GM18861 (cell line): ENCODE measurements around the gene TENM3.

Source experiments
- ATAC-seq: cut with Tn5 transposase; IDR thresholded peaks from one replicate; pipeline ENCODE4 v1.9.1; 2021; ENCODE audit not compliant: unreplicated experiment

TENM3 gene

GRCh38 chr4:182496408-182496807, 253.2 kb downstream of the TENM3 start:
- ATAC-seq: no peak

GRCh38 chr4:182502064-182502463, 258.9 kb downstream of the TENM3 start:
- ATAC-seq: no peak

GRCh38 chr4:182504463-182504862, 261.3 kb downstream of the TENM3 start:
- ATAC-seq: no peak

- ATAC-seq: no peak
Measured at GRCh38 chr4:182507805-182508204, 264.6 kb downstream of the TENM3 start.

- ATAC-seq: no peak
Measured at GRCh38 chr4:182510836-182511235, 267.6 kb downstream of the TENM3 start.

GRCh38 chr4:182513587-182514291, 270.5 kb downstream of the TENM3 start:
- peak; percentile 73 for ATAC-seq

- ATAC-seq: no peak
Measured at GRCh38 chr4:182518421-182518820, 275.2 kb downstream of the TENM3 start.

- no peak for ATAC-seq
Measured at GRCh38 chr4:182519528-182519927, 276.3 kb downstream of the TENM3 start.

- no peak for ATAC-seq
Measured at GRCh38 chr4:182521011-182521410, 277.8 kb downstream of the TENM3 start.

GRCh38 chr4:182528819-182529218, 285.6 kb downstream of the TENM3 start:
- no peak for ATAC-seq

- no peak for ATAC-seq
Measured at GRCh38 chr4:182530451-182530850, 287.2 kb downstream of the TENM3 start.

- no peak for ATAC-seq
Measured at GRCh38 chr4:182531555-182532162, 288.5 kb downstream of the TENM3 start.

GRCh38 chr4:182532441-182532840, 289.2 kb downstream of the TENM3 start:
- no peak for ATAC-seq

GRCh38 chr4:182533964-182534363, 290.8 kb downstream of the TENM3 start:
- ATAC-seq: no peak

- no peak for ATAC-seq
Measured at GRCh38 chr4:182536221-182536811, 293.1 kb downstream of the TENM3 start.

- no peak for ATAC-seq
Measured at GRCh38 chr4:182537031-182537795, 294.0 kb downstream of the TENM3 start.

- no peak for ATAC-seq
Measured at GRCh38 chr4:182538031-182538430, 294.8 kb downstream of the TENM3 start.

GRCh38 chr4:182540496-182540895, 297.3 kb downstream of the TENM3 start:
- no peak for ATAC-seq

- ATAC-seq: peak; percentile 94
Measured at GRCh38 chr4:182547435-182547834, 304.2 kb downstream of the TENM3 start.

GRCh38 chr4:182548156-182548555, 305.0 kb downstream of the TENM3 start:
- ATAC-seq: no peak

GRCh38 chr4:182549356-182549755, 306.2 kb downstream of the TENM3 start:
- ATAC-seq: no peak

- ATAC-seq: no peak
Measured at GRCh38 chr4:182552948-182553347, 309.7 kb downstream of the TENM3 start.
